Measurements from ENCODE around the gene MYO7B. TPM values are rescaled to one million over a fixed set of nuclear protein-coding genes. Genes with fewer than 3 reads are reported as not detected.

The MYO7B gene
- total RNA-seq, 1 donor from 2014 or later, result 0.62 TPM

- intact Hi-C loops (cut with DNase I), result no loop called here
- ATAC-seq, result no peak
Measured at GRCh38 chr2:127627740-127628571, 92.5 kb downstream of the MYO7B start.

GRCh38 chr2:127628767-127629614 lies 93.5 kb downstream of the MYO7B start:
- DNase-seq (ENCODE audit: low spot score) (no peak), ATAC-seq (no peak)
- intact Hi-C loops (cut with DNase I), result no loop called here

More at GRCh38 chr2:127627740-127628571, 92.5 kb downstream of the MYO7B start:
- DNase-seq (ENCODE audit: low spot score), result no peak

- intact Hi-C loops (cut with DNase I), result no loop called here
Measured at GRCh38 chr2:127629637-127630036, 94.2 kb downstream of the MYO7B start.

GRCh38 chr2:127630096-127630863 lies 94.8 kb downstream of the MYO7B start:
- intact Hi-C loops (cut with DNase I), result no loop called here
- ATAC-seq, result no peak
- no peak for DNase-seq (ENCODE audit: low spot score)

More at GRCh38 chr2:127629637-127630036, 94.2 kb downstream of the MYO7B start:
- ATAC-seq (no peak), DNase-seq (ENCODE audit: low spot score) (no peak)

GRCh38 chr2:127630864-127631540 lies 95.5 kb downstream of the MYO7B start:
- no peak for ATAC-seq
- intact Hi-C loops (cut with DNase I), result no loop called here

GRCh38 chr2:127631541-127631996 lies 96.1 kb downstream of the MYO7B start:
- intact Hi-C loops (cut with DNase I), result no loop called here
- DNase-seq (ENCODE audit: low spot score) (no peak), ATAC-seq (no peak)

More at GRCh38 chr2:127630864-127631540, 95.5 kb downstream of the MYO7B start:
- no peak for DNase-seq (ENCODE audit: low spot score)

GRCh38 chr2:127631997-127632581 lies 96.6 kb downstream of the MYO7B start:
- ATAC-seq (no peak), DNase-seq (ENCODE audit: low spot score) (no peak)
- intact Hi-C loops (cut with DNase I), result no loop called here

GRCh38 chr2:127632592-127633489 lies 97.4 kb downstream of the MYO7B start:
- intact Hi-C loops (cut with DNase I), result no loop called here
- DNase-seq (ENCODE audit: low spot score) (no peak), ATAC-seq (no peak)

GRCh38 chr2:127633556-127634065 lies 98.1 kb downstream of the MYO7B start:
- intact Hi-C loops (cut with DNase I), result no loop called here
- DNase-seq (ENCODE audit: low spot score) (no peak), ATAC-seq (no peak)

GRCh38 chr2:127634066-127634617 lies 98.7 kb downstream of the MYO7B start:
- intact Hi-C loops (cut with DNase I), result no loop called here
- DNase-seq (ENCODE audit: low spot score) (no peak), ATAC-seq (no peak)

GRCh38 chr2:127634626-127635379 lies 99.3 kb downstream of the MYO7B start:
- DNase-seq (ENCODE audit: low spot score) (no peak), ATAC-seq (no peak)
- intact Hi-C loops (cut with DNase I), result no loop called here

- intact Hi-C loops (cut with DNase I), result no loop called here
- no peak for ATAC-seq
Measured at GRCh38 chr2:127635380-127636237, 100.1 kb downstream of the MYO7B start.

GRCh38 chr2:127636248-127637235 lies 101.1 kb downstream of the MYO7B start:
- ATAC-seq, result no peak
- intact Hi-C loops (cut with DNase I), result no loop called here
- no peak for DNase-seq (ENCODE audit: low spot score)

More at GRCh38 chr2:127635380-127636237, 100.1 kb downstream of the MYO7B start:
- no peak for DNase-seq (ENCODE audit: low spot score)

GRCh38 chr2:127637236-127637630 lies 101.8 kb downstream of the MYO7B start:
- DNase-seq (ENCODE audit: low spot score) (no peak), ATAC-seq (peak; percentile 2)
- intact Hi-C loops (cut with DNase I), result no loop called here
